Non-pigmented ciliary epithelial cell (primary cell): ENCODE measurements around the gene AFAP1.

Experiments
- DNase-seq: peaks from one replicate; pipeline ENCODE4 v3.0.0-alpha.2; 2010; ENCODE audit warnings: low read depth

The AFAP1 gene

GRCh38 chr4:7767526-7767925, 172.1 kb downstream of the AFAP1 start:
- DNase-seq: no peak

DNA sequence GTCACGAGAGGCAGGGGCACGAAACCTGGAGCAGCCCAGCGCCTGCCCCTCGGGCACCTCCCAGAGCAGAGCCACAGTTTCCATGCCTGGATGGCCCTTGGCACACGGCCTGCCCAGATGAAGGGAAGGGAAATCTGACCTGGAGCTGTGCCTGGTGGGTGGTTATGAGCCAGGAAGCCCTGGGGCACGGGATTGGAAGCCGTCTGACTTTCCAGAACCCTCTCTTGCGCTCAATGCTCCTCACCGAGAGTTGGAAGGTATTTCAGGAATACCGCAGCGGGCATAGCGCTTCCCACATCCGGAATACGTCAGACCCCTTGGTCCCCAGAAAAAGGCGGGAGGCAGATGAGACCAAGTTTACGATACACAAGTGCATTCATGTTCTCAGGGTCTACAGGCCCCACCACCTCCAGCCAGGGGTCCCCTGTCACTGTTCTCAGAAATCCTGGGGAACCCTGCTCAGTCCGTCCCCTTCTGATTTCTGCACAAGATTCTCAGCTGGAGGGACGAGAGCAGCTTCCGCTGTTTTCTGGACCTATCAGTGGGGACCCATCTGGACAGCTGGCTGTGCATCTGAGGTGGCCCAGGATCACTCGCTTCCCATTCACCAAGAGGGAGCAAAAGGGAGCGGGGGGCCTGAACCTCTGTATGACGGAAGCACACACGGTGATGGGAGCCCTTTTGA, 172.9 kb downstream of the AFAP1 start:
- no peak for DNase-seq

GRCh38 chr4:7766086-7766485, 173.6 kb downstream of the AFAP1 start:
- DNase-seq: no peak

GRCh38 chr4:7765666-7766065, 174.0 kb downstream of the AFAP1 start:
- no peak for DNase-seq

GRCh38 chr4:7764466-7764865, 175.2 kb downstream of the AFAP1 start:
- no peak for DNase-seq

DNA sequence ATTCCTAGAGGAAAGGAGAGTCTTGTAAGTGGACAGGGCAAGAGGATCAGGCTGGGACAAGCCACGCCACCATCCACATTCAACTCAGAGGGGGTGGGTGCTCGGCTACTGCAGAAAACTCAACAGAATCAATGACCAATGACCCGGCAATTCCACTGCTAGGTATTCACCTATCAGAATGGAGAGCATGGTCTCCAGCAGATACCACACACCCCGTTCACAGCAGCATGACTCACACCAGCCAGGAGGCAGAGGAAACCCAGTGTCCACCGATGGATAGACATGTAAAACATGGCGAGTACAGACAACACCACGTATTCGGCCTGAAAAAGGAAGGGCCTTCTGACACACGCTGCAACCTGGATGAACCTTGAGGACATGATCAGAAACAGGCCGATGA, 175.9 kb downstream of the AFAP1 start:
- DNase-seq: peak; percentile 80

DNA sequence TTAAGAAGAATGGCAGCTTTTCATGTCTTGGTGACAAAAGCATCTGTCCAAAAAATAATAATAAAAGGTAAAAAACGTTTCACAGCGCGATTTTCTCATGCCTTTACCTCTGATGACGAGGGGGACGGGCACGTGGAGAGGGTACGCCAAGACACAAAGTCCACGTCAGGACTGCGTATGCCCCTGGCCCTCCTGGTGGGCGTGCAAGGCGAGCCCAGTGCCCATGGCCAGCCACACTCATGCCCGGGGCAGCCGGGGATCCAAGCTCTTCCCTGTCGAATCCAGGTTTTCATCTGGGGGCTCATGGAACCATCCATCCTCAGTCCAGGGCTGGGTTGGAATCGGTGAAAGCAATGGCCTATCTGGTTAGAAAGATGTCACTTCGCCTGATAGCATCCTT, 176.6 kb downstream of the AFAP1 start:
- no peak for DNase-seq

- no peak for DNase-seq
Measured at GRCh38 chr4:7762376-7763030, 177.2 kb downstream of the AFAP1 start.

DNA sequence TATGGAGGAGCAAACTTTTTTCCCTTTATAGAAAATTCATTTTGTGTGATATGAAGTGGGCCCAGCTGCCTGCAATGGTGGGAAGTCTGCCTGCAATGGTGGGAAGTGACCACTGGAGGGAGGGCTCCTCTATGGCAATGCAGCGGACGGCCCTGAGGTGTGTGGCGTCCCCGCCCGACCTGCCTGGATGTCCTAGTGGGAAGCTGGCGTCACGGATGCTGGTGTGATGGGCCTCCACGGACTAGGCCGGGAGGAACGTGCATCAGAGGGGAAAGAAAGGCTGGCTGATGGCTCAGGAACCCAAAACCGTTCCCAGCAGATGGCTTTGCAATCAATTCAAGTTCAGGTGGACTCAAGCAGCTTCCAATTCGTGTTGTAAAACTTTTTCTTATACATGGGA, 177.9 kb downstream of the AFAP1 start:
- no peak for DNase-seq

DNA sequence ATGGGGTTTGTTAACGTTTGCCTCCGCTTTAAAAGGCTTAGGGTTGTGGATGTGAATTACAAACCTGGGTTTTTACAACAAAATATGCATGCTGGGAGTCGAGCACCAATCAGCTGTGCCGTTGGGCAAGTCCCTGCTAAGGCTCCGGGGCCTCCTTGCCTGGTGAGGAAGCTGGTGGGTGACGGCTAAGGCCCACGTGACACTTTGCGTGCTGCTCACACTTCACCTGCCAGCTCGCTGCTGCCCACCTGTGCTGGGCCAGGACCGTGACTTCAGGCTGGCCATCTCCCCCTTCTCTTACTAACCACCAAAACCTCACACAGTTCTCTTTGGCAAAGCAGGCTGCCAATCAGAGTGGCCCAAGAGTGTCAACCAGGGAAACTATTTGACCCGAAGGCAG, 178.3 kb downstream of the AFAP1 start:
- no peak for DNase-seq

GRCh38 chr4:7760706-7761105, 179.0 kb downstream of the AFAP1 start:
- no peak for DNase-seq

- DNase-seq: no peak
Measured at GRCh38 chr4:7760228-7760627, 179.4 kb downstream of the AFAP1 start.

DNA sequence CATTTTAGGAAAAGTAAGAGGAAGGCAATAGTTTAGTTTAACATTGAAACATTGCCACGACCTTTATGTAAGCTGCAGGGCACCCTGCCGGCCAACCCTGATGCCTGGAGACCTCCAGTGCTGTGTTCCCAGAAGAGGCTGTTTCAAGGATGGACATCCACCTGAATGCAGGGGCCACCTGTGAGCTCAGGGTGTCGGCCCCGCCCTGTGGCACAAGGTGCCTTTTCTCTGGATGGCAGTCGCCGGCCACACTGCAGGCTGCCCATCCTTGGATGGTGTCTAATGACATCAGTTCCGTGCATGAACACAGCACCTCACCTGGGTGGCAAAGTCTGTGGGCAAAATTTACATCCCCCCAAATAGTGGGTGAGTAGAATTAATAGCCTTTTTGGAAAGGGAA, 180.0 kb downstream of the AFAP1 start:
- DNase-seq: no peak

GRCh38 chr4:7759216-7759615, 180.4 kb downstream of the AFAP1 start:
- no peak for DNase-seq

DNA sequence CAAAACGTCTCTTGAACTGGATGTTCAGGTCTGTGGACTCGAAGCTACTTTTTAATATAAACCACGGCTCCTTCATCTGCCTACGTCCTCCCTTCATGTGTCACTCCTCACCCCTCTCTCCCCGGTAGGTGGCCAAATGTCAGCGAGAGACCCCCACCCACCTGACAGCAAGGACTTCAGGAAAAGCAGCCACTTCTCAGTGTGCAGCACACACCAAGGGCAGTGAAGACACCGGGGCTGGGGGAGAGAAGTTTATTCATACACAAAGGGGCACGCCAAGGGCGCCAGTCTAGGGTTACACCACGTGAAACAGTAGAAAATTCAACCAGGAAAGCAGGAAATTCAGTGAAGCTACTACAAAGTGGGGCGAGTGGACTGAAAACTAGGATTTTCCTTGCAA, 181.2 kb downstream of the AFAP1 start:
- DNase-seq: no peak

DNA sequence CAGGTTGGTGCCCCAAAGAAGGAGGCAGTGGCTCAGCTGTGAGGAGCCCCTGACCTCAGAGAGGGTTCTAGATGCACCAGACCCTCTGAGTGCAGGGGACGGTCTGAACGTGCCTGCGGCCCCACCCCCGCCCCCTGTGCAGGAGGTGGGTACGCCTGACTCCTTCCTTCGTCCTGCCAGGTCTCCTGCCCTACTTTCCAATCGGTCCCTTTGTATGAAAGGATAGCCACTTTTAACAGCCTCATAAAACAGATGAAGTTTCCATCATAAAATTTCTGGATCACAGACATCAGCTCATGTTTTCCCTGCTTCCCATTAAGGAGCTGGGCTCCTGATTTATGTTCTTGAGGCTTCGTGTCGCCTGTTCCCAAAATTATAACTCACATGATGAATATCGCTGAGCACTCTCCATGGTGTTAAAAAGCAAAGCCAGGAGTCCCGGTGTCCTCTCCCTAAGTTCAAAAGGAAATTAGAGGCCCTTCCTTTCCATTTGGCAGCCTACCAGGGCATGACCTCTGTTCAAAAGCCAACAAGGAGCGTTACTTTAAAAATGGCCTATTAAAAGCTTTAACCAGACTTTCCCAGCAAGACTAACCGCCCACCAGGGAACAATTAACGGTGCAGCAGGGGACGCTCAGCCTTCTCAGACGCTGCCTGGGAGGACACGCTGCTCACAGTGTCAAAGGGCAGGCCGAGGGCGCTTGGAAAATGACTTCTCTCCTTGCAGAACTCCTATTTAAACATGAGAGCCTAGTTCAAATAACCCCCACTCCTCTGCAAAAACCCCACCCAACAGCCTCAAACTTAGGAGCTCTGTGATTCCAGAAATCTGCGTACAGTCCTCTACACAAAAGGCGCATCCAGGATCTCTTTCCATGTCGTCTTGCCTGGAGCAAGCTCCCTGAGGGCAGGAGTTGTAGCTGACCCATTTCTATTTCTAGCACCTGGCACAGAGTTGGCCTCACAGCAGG, 181.9 kb downstream of the AFAP1 start:
- no peak for DNase-seq

- no peak for DNase-seq
Measured at GRCh38 chr4:7756561-7757355, 182.9 kb downstream of the AFAP1 start.

GRCh38 chr4:7756071-7756470, 183.6 kb downstream of the AFAP1 start:
- DNase-seq: no peak

- no peak for DNase-seq
Measured at GRCh38 chr4:7755561-7755960, 184.1 kb downstream of the AFAP1 start.

DNA sequence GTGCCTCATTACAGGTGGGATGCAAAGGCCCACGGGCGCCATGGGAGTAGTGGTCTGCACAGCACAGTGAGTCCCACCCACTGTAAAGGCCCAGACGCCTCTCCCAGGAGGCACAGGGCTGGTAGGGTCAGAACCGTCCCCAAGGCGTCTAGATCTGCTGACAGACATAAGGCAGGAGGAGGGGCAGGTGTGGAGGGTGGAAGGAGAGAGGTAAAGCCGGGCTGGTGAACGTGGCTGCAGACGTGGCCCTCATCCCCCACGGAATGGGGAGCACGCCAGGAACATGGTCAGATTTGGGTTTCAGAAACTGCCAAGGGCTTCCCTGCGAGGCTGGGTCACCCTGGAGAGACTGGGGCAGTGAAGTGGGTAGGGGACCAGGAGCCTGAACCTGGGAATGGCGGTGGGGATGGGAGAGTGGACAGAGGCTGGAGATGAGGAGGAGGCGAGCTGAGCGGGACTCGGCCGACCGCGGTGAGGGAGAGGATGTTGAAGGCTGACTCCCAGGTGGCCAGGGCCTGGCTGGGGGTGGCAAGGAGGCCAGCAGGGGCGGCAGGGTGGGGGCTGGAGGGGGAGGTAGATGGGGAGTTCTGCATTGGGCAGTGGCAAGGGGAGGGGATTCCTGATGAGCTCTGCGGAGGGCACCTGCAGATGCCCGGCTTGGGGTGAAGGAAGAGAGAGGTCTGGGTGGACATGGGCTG, 184.9 kb downstream of the AFAP1 start:
- no peak for DNase-seq

- DNase-seq: no peak
Measured at GRCh38 chr4:7753931-7754465, 185.7 kb downstream of the AFAP1 start.
